ENCODE measurements around the gene LRRC75A. TPM values are rescaled to one million over a fixed set of nuclear protein-coding genes. Genes with fewer than 3 reads are reported as not detected.
"Not testable (repeated sequence)": the region's sequence is repeated elsewhere in the genome, so short reads cannot be mapped to it uniquely, and the experiment has no call there.

The LRRC75A gene
- total RNA-seq, 1 donor from 2014 or later = 3.7 TPM

- Histone ChIP-seq H3K27ac (ENCODE audit: low read depth, low read length) (no peak overlapping the region), H3K9ac (ENCODE audit: low read depth in 1 of 3, low read length in 3 of 3) (no peak overlapping the region), H3K27me3 (ENCODE audit: control insufficient read depth in 3 of 3, insufficient read depth in 3 of 3, low read length in 3 of 3) (no peaks in the 10 kb centered on the region), H3K36me3 (ENCODE audit: control insufficient read depth in 3 of 3, insufficient read depth in 3 of 3, low read length in 3 of 3) (peaks cover 0 to 6% (median 0%) of the 10 kb centered on the region in 3 donors), H3K4me1 (ENCODE audit: control insufficient read depth in 3 of 3, insufficient read depth in 3 of 3, low read length in 3 of 3) (peaks cover 3 to 12% (median 9%) of the 10 kb centered on the region in 3 donors), H3K9me3 (ENCODE audit: control insufficient read depth in 3 of 3, low read length in 3 of 3) (no peaks in the 10 kb centered on the region), H3K4me3 (ENCODE audit: low read length in 3 of 3) (no peak overlapping the region)
Measured at GRCh38 chr17:16459855-16460550, 32.0 kb downstream of the LRRC75A start.

GRCh38 chr17:16459271-16459670, 32.7 kb downstream of the LRRC75A start:
- Histone ChIP-seq H3K9me3 (ENCODE audit: control insufficient read depth in 3 of 3, low read length in 3 of 3) (no peaks in the 10 kb centered on the region), H3K27me3 (ENCODE audit: control insufficient read depth in 3 of 3, insufficient read depth in 3 of 3, low read length in 3 of 3) (no peaks in the 10 kb centered on the region), H3K9ac (ENCODE audit: low read depth in 1 of 3, low read length in 3 of 3) (no peak overlapping the region), H3K27ac (ENCODE audit: low read depth, low read length) (no peak overlapping the region), H3K36me3 (ENCODE audit: control insufficient read depth in 3 of 3, insufficient read depth in 3 of 3, low read length in 3 of 3) (peaks cover 0 to 6% (median 0%) of the 10 kb centered on the region in 3 donors), H3K4me3 (ENCODE audit: low read length in 3 of 3) (no peak overlapping the region), H3K4me1 (ENCODE audit: control insufficient read depth in 3 of 3, insufficient read depth in 3 of 3, low read length in 3 of 3) (peaks cover 0 to 10% (median 6%) of the 10 kb centered on the region in 3 donors)

- H3K4me1 ChIP-seq (ENCODE audit: control insufficient read depth in 3 of 3, insufficient read depth in 3 of 3, low read length in 3 of 3) = peaks cover 0 to 5% (median 0%) of the 10 kb centered on the region in 3 donors
- no peak overlapping the region for H3K4me3 ChIP-seq (ENCODE audit: low read length in 3 of 3)
- peaks cover 0 to 2% (median 0%) of the 10 kb centered on the region in 3 donors for H3K36me3 ChIP-seq (ENCODE audit: control insufficient read depth in 3 of 3, insufficient read depth in 3 of 3, low read length in 3 of 3)
- H3K27ac ChIP-seq (ENCODE audit: low read depth, low read length) = no peak overlapping the region
- no peaks in the 10 kb centered on the region for H3K9me3 ChIP-seq (ENCODE audit: control insufficient read depth in 3 of 3, low read length in 3 of 3)
- H3K9ac ChIP-seq (ENCODE audit: low read depth in 1 of 3, low read length in 3 of 3) = no peak overlapping the region
- H3K27me3 ChIP-seq (ENCODE audit: control insufficient read depth in 3 of 3, insufficient read depth in 3 of 3, low read length in 3 of 3) = no peaks in the 10 kb centered on the region
Measured at GRCh38 chr17:16456742-16457316, 35.2 kb downstream of the LRRC75A start.

DNA sequence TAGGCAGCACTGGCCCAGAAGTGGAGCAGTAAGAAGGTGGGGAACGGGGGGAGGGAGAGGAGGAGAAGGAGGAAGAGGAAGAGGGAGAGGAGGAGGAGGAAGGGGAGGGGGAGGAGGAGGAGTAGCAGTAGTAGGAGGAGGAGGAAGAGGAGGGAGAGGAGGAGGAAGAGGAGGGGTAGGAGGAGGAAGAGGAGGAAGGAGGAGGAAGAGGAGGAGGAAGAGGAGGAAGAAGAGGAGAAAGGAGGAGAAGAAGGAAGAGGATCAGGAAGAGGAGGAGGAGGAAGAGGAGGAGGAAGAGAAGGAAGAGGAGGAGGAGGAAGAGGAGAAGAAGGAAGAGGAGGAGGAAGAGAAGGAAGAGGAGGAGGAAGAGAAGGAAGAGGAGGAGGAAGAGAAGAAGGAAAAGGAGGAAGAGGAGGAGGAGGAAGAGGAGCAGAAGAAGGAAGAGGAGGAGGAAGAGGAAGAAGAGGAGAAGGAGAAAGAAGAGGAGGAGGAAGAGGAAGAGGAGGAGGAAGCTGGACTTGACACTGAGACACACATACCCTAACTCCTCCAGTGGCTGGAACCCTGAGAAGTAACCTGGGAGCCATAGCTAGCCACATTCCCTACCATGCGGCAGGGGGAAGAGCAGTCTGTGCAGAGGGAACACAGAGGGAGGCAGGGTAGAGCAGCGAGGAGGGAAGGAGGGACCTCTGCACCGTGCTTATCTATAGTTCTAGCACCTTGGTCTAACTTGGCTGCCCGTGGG, 35.8 kb downstream of the LRRC75A start:
- Histone ChIP-seq H3K4me1 (ENCODE audit: control insufficient read depth in 3 of 3, insufficient read depth in 3 of 3, low read length in 3 of 3) (peaks cover 0 to 5% (median 0%) of the 10 kb centered on the region in 3 donors), H3K27me3 (ENCODE audit: control insufficient read depth in 3 of 3, insufficient read depth in 3 of 3, low read length in 3 of 3) (no peaks in the 10 kb centered on the region), H3K9me3 (ENCODE audit: control insufficient read depth in 3 of 3, low read length in 3 of 3) (no peaks in the 10 kb centered on the region), H3K4me3 (ENCODE audit: low read length in 3 of 3) (no peak overlapping the region), H3K9ac (ENCODE audit: low read depth in 1 of 3, low read length in 3 of 3) (no peak overlapping the region), H3K36me3 (ENCODE audit: control insufficient read depth in 3 of 3, insufficient read depth in 3 of 3, low read length in 3 of 3) (peaks cover 0 to 2% (median 0%) of the 10 kb centered on the region in 3 donors), H3K27ac (ENCODE audit: low read depth, low read length) (no peak overlapping the region)

GRCh38 chr17:16453493-16453851, 38.5 kb downstream of the LRRC75A start:
- Histone ChIP-seq H3K27me3 (ENCODE audit: control insufficient read depth in 3 of 3, insufficient read depth in 3 of 3, low read length in 3 of 3) (no peaks in the 10 kb centered on the region), H3K27ac (ENCODE audit: low read depth, low read length) (no peak overlapping the region), H3K9ac (ENCODE audit: low read depth in 1 of 3, low read length in 3 of 3) (no peak overlapping the region), H3K4me1 (ENCODE audit: control insufficient read depth in 3 of 3, insufficient read depth in 3 of 3, low read length in 3 of 3) (peaks cover 0 to 5% (median 0%) of the 10 kb centered on the region in 3 donors), H3K36me3 (ENCODE audit: control insufficient read depth in 3 of 3, insufficient read depth in 3 of 3, low read length in 3 of 3) (peaks cover 2 to 13% (median 9%) of the 10 kb centered on the region in 3 donors), H3K9me3 (ENCODE audit: control insufficient read depth in 3 of 3, low read length in 3 of 3) (no peaks in the 10 kb centered on the region), H3K4me3 (ENCODE audit: low read length in 3 of 3) (no peak overlapping the region)

DNA sequence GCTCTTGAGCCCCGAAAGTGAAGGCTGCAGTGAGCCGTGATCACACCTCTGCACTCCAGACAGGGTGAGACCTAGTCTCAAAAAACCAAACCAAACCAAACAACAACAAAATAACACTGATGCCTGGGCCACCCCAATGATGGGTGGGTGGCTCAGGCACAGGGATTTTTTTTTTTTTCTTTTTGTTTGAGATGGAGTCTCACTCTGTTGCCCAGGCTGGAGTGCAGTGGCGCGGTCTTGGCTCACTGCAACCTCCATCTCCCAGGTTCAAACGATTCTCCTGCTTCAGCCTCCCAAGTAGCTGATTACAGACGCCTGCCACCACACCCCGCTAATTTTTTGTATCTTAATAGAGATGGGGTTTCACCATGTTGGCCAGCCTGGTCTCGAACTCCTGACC, 39.7 kb downstream of the LRRC75A start:
- not testable (repeated sequence) for H3K9ac ChIP-seq (ENCODE audit: low read depth in 1 of 3, low read length in 3 of 3); H3K27ac ChIP-seq (ENCODE audit: low read depth, low read length); H3K4me1 ChIP-seq (ENCODE audit: control insufficient read depth in 3 of 3, insufficient read depth in 3 of 3, low read length in 3 of 3); H3K9me3 ChIP-seq (ENCODE audit: control insufficient read depth in 3 of 3, low read length in 3 of 3); H3K4me3 ChIP-seq (ENCODE audit: low read length in 3 of 3); H3K27me3 ChIP-seq (ENCODE audit: control insufficient read depth in 3 of 3, insufficient read depth in 3 of 3, low read length in 3 of 3)
- H3K36me3 ChIP-seq (ENCODE audit: control insufficient read depth in 3 of 3, insufficient read depth in 3 of 3, low read length in 3 of 3) = peaks cover 7 to 14% (median 10%) of the 10 kb centered on the region in 3 donors

- Histone ChIP-seq H3K36me3 (ENCODE audit: control insufficient read depth in 3 of 3, insufficient read depth in 3 of 3, low read length in 3 of 3) (peaks cover 14 to 17% (median 14%) of the 10 kb centered on the region in 3 donors), H3K9ac (ENCODE audit: low read depth in 1 of 3, low read length in 3 of 3) (no peak overlapping the region), H3K27me3 (ENCODE audit: control insufficient read depth in 3 of 3, insufficient read depth in 3 of 3, low read length in 3 of 3) (no peaks in the 10 kb centered on the region), H3K4me1 (ENCODE audit: control insufficient read depth in 3 of 3, insufficient read depth in 3 of 3, low read length in 3 of 3) (peaks cover 0 to 9% (median 5%) of the 10 kb centered on the region in 3 donors), H3K9me3 (ENCODE audit: control insufficient read depth in 3 of 3, low read length in 3 of 3) (no peaks in the 10 kb centered on the region), H3K4me3 (ENCODE audit: low read length in 3 of 3) (no peak overlapping the region), H3K27ac (ENCODE audit: low read depth, low read length) (no peak overlapping the region)
Measured at GRCh38 chr17:16450028-16450427, 42.0 kb downstream of the LRRC75A start.

DNA sequence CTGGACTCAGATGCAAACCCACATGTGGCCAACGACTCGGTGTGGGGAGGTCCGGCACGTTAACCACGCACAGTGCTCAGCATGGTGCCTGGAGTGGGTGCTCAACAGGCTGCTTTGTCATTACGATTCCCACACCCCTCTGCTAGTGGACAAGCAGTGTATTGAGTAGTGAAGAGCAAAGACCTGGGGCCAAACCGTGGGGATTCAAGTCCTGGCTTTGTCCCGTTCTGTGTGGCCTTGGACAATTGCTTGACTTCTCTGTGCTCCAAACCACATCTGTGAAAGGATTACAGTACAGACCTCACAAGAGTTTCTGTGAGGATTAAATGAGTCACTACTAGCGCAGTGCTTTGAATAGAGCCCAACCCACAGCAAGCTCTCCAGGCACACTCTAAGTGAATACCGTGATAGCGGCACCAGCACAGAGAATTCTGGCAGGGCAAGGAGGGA, 42.8 kb downstream of the LRRC75A start:
- no peaks in the 10 kb centered on the region for H3K9me3 ChIP-seq (ENCODE audit: control insufficient read depth in 3 of 3, low read length in 3 of 3)
- H3K36me3 ChIP-seq (ENCODE audit: control insufficient read depth in 3 of 3, insufficient read depth in 3 of 3, low read length in 3 of 3) = peaks cover 16 to 20% (median 18%) of the 10 kb centered on the region in 3 donors
- no peak overlapping the region for H3K9ac ChIP-seq (ENCODE audit: low read depth in 1 of 3, low read length in 3 of 3)
- no peaks in the 10 kb centered on the region for H3K27me3 ChIP-seq (ENCODE audit: control insufficient read depth in 3 of 3, insufficient read depth in 3 of 3, low read length in 3 of 3)
- H3K27ac ChIP-seq (ENCODE audit: low read depth, low read length) = no peak overlapping the region
- peaks cover 0 to 13% (median 7%) of the 10 kb centered on the region in 3 donors for H3K4me1 ChIP-seq (ENCODE audit: control insufficient read depth in 3 of 3, insufficient read depth in 3 of 3, low read length in 3 of 3)
- no peak overlapping the region for H3K4me3 ChIP-seq (ENCODE audit: low read length in 3 of 3)

DNA sequence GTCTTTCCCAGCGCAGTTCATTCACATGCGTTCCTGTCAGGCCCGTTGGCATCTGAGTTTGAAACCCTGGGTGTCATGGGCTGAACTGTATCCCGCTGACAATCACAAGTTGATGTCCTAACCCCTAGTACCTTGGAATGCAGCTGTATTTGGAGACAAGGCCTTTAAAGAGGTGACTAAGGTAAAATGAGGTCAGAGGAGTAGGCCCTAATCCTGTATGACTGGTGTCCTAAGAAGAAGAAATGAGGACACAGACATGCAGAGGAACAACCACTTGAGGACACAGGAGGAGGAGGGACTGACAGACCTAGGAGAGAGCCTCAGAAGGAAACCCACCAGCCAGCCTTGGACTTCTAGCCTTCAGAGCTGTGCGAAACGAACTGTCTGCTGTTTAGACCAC, 43.5 kb downstream of the LRRC75A start:
- Histone ChIP-seq H3K4me1 (ENCODE audit: control insufficient read depth in 3 of 3, insufficient read depth in 3 of 3, low read length in 3 of 3) (peaks cover 0 to 18% (median 7%) of the 10 kb centered on the region in 3 donors), H3K4me3 (ENCODE audit: low read length in 3 of 3) (no peak overlapping the region), H3K27me3 (ENCODE audit: control insufficient read depth in 3 of 3, insufficient read depth in 3 of 3, low read length in 3 of 3) (no peaks in the 10 kb centered on the region), H3K36me3 (ENCODE audit: control insufficient read depth in 3 of 3, insufficient read depth in 3 of 3, low read length in 3 of 3) (peaks cover 22 to 27% (median 24%) of the 10 kb centered on the region in 3 donors), H3K9ac (ENCODE audit: low read depth in 1 of 3, low read length in 3 of 3) (no peak overlapping the region), H3K27ac (ENCODE audit: low read depth, low read length) (no peak overlapping the region), H3K9me3 (ENCODE audit: control insufficient read depth in 3 of 3, low read length in 3 of 3) (no peaks in the 10 kb centered on the region)

DNA sequence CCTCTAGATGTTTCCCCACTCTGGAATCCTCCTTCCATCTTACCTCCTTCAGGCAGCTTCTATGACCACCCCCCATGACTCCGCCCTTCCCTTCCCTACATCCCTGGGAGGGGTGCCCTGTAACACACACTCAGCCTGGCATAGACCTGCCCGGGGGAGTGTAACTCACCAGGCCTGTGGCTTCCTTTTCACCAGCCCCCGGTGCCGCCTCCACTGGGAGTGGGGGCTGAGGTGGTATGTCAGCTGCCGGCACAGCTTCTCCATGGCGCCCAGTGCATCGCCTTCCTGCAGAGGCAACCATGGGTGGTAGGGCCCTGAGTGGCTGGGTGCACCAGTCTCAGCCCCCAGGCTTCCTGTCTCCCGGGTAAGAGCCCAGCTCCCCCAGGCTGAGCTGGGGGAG, 44.3 kb downstream of the LRRC75A start:
- no peaks in the 10 kb centered on the region for H3K9me3 ChIP-seq (ENCODE audit: control insufficient read depth in 3 of 3, low read length in 3 of 3)
- no peak overlapping the region for H3K27ac ChIP-seq (ENCODE audit: low read depth, low read length)
- no peaks in the 10 kb centered on the region for H3K27me3 ChIP-seq (ENCODE audit: control insufficient read depth in 3 of 3, insufficient read depth in 3 of 3, low read length in 3 of 3)
- no peak overlapping the region for H3K4me3 ChIP-seq (ENCODE audit: low read length in 3 of 3)
- H3K4me1 ChIP-seq (ENCODE audit: control insufficient read depth in 3 of 3, insufficient read depth in 3 of 3, low read length in 3 of 3) = peaks cover 2 to 20% (median 7%) of the 10 kb centered on the region in 3 donors
- H3K36me3 ChIP-seq (ENCODE audit: control insufficient read depth in 3 of 3, insufficient read depth in 3 of 3, low read length in 3 of 3) = peaks cover 30 to 34% (median 32%) of the 10 kb centered on the region in 3 donors
- H3K9ac ChIP-seq (ENCODE audit: low read depth in 1 of 3, low read length in 3 of 3) = no peak overlapping the region

All from skeletal muscle tissue (tissue), 4 donors.